GM12878 (cell line): ENCODE measurements around the gene ANTXR2. TPM values are rescaled to one million over a fixed set of nuclear protein-coding genes. Genes with fewer than 3 reads are reported as not detected.

Experiments used
- ATAC-seq: fragments of 200-7000 bp; cut with Tn5 transposase; 3 replicates; pipeline ENCODE4 v1.9.1; 2020; ENCODE audit warnings: mild to moderate bottlenecking, moderate library complexity
- BruUV-seq: library from RNA; stranded (reverse); fragments of 400-500 nt; replicated peaks from 2 replicates; lab custom pipeline; 2021; lab: Mats Ljungman, UMichigan
- CTCF ChIA-PET: fragments of 300-600 bp; sonication (Branson Sonifier 250); formaldehyde crosslinking; extraction: SDS; loops from one replicate; lab custom pipeline; 2021; ENCODE audit warnings: inconsistent platforms; lab: Yijun Ruan, JAX
- POLR2A ChIA-PET: fragments of 350-600 bp; formaldehyde crosslinking; extraction: SDS; loops from one replicate; lab custom pipeline; 2021; ENCODE audit warnings: inconsistent platforms; lab: Charles Lee
- RAD21 ChIA-PET: fragments of 300-600 bp; sonication (Branson Sonifier 250); formaldehyde crosslinking; loops from one replicate; lab custom pipeline; 2023; ENCODE audit warnings: antibody characterized with exemption; ENCODE audit not compliant: unreplicated experiment; lab: Charles Lee
- SMC1A ChIA-PET: fragments of 300-600 bp; sonication (Branson Sonifier 250); formaldehyde crosslinking; loops from one replicate; lab custom pipeline; 2023; ENCODE audit not compliant: unreplicated experiment, uncharacterized antibody; lab: Charles Lee
- DNase-seq: peaks from one replicate; pipeline ENCODE4 v3.0.0-alpha.2; 2011; ENCODE audit warnings: low read depth, low spot score
- FAIRE-seq: peaks from 3 replicates; lab custom pipeline; 2011; peaks lifted over from hg19 to GRCh38; lab: Jason Lieb, UNC
- H2AFZ ChIP-seq: 2 replicates; pipeline ENCODE4 v1.6.0; 2011; ENCODE audit warnings: low read depth, low read length, control low read depth; ENCODE audit not compliant: control insufficient read depth
- H3K27ac ChIP-seq: 2 replicates; pipeline ENCODE4 v1.5.1; 2011; ENCODE audit warnings: control low read depth; ENCODE audit not compliant: control insufficient read depth, insufficient read depth
- H3K27me3 ChIP-seq, 2 experiments: replicated peaks in 1 of 2; 2 replicates each; pipeline versions ENCODE4 v1.6.0 to v1.6.1; 2011; ENCODE audit warnings: low read length in 1 of 2; ENCODE audit not compliant: control insufficient read depth in 2 of 2, insufficient read depth in 2 of 2
- H3K36me3 ChIP-seq, 2 experiments: 2 replicates each; pipeline ENCODE4 v1.5.1; 2011; ENCODE audit warnings: low read length in 1 of 2; ENCODE audit not compliant: control insufficient read depth in 2 of 2, insufficient read depth in 2 of 2
- H3K4me1 ChIP-seq: 2 replicates; pipeline ENCODE4 v1.6.1; 2011; ENCODE audit warnings: mild to moderate bottlenecking, low read length, moderate library complexity, mixed read lengths; ENCODE audit not compliant: control insufficient read depth, insufficient read depth
- H3K4me2 ChIP-seq: 2 replicates; pipeline ENCODE4 v1.6.0; 2011; ENCODE audit warnings: control low read depth; ENCODE audit not compliant: control insufficient read depth, insufficient read depth
- H3K4me3 ChIP-seq: fragments of 200-600 bp; sonication (generic); 2 replicates; pipeline ENCODE4 v1.5.1; 2016
- H3K79me2 ChIP-seq: 2 replicates; pipeline ENCODE4 v1.6.0; 2011; ENCODE audit warnings: low read length; ENCODE audit not compliant: control insufficient read depth, insufficient read depth
- H3K9ac ChIP-seq: 2 replicates; pipeline ENCODE4 v1.8.0; 2011; ENCODE audit warnings: low read length, control low read depth, mixed read lengths; ENCODE audit not compliant: control insufficient read depth, insufficient read depth
- H3K9me3 ChIP-seq: replicated peaks from 3 replicates; pipeline ENCODE4 v1.5.1; 2011; ENCODE audit warnings: mild to moderate bottlenecking, low read length; ENCODE audit not compliant: control insufficient read depth, insufficient read depth
- H4K20me1 ChIP-seq: 2 replicates; pipeline ENCODE4 v1.6.0; 2011; ENCODE audit not compliant: control insufficient read depth, insufficient read depth
- BHLHE40 ChIP-seq, 2 experiments: fragments of 450-650 bp in 1 of 2; IDR thresholded peaks; 2 replicates each; pipeline ENCODE4 v1.6.1; 2011 to 2017; ENCODE audit warnings: low read depth in 2 of 2, borderline replicate concordance in 1 of 2, improper control_type of control experiment in 1 of 2, low read length in 1 of 2, mild to moderate bottlenecking in 1 of 2
- EGR1 ChIP-seq, 2 experiments: IDR thresholded peaks; 1 replicate in 1 of 2; 2 replicates in 1 of 2; pipeline ENCODE4 v1.6.1; 2011 to 2012; ENCODE audit warnings: low read depth in 2 of 2, low read length in 2 of 2, borderline replicate concordance in 1 of 2, mild to moderate bottlenecking in 1 of 2, moderate library complexity in 1 of 2
- IRF4 ChIP-seq: IDR thresholded peaks from 2 replicates; pipeline ENCODE4 v1.6.1; 2011; ENCODE audit warnings: low read depth, low read length
- MYC ChIP-seq: IDR thresholded peaks from 2 replicates; pipeline ENCODE4 v1.6.1; 2011; ENCODE audit warnings: mild to moderate bottlenecking, low read length, moderate library complexity, inconsistent platforms; ENCODE audit not compliant: insufficient read depth, insufficient replicate concordance, insufficient read length, severe bottlenecking
- SMAD5 ChIP-seq: IDR thresholded peaks from 2 replicates; pipeline ENCODE4 v1.6.1; 2016; ENCODE audit warnings: antibody characterized with exemption, low read depth
- ZNF217 ChIP-seq: fragments of 450-650 bp; IDR thresholded peaks from 2 replicates; pipeline ENCODE4 v1.6.1; 2017; ENCODE audit warnings: antibody characterized with exemption, mild to moderate bottlenecking
- WGBS: methylation state at CpG from one replicate; pipeline ENCODE4 v1.1.6; 2016; ENCODE audit warnings: low lambda C conversion rate; ENCODE audit not compliant: insufficient replicate concordance, insufficient coverage; ENCODE audit errors: missing lambda C conversion rate; 5-methylcytosine and 5-hydroxymethylcytosine counted together
- in situ Hi-C: fragments of 300-500 bp; cut with MboI; formaldehyde crosslinking; loops from 9 replicates; pipeline ENCODE4 v1.14.3; 2018; ENCODE audit warnings: mixed read lengths
- intact Hi-C: fragments of 100-400 bp; cut with micrococcal nuclease; formaldehyde crosslinking; loops from one replicate; pipeline ENCODE4 v1.14.2; 2022; ENCODE audit not compliant: unreplicated experiment
- polyA plus RNA-seq, 11 experiments: library from polyadenylated mRNA; depleted of rRNA in 4 of 11; unstranded in 6 of 11; stranded (reverse) in 5 of 11; fragments of >200 nt; fragmentation: Nextera tagmentation in 4 of 11; fragmentation: Illumina TruSeq in 1 of 11; extraction: Ambion mirVana in 4 of 11; extraction: Trizol in 1 of 11; gene quantifications; 1 replicate in 1 of 11; 2 replicates in 10 of 11; pipeline versions ENCODE4 v1.2.1 to v1.2.3, GENCODE V29; 2011 to 2016; ENCODE audit warnings: inconsistent platforms in 2 of 11, missing spikeins in 2 of 11, low read depth in 1 of 11
- total RNA-seq, 4 experiments: library from RNA; depleted of rRNA in 3 of 4; stranded (reverse); fragments of >200 nt in 3 of 4; fragmentation: Illumina TruSeq in 1 of 4; extraction: Trizol in 1 of 4; gene quantifications; 2 replicates each; pipeline versions ENCODE4 v1.2.1 to v1.2.3, GENCODE V29; 2013 to 2021
- TF ChIP-seq, protein P1 (sequence below): fragments of 150-350 bp; IDR thresholded peaks from 2 replicates; pipeline ENCODE4 v1.6.1; 2014; ENCODE audit warnings: mild to moderate bottlenecking, low read depth, low read length
- TF ChIP-seq, protein P2 (sequence below): fragments of 450-650 bp; IDR thresholded peaks from 2 replicates; pipeline ENCODE4 v1.6.1; 2016; ENCODE audit warnings: mild to moderate bottlenecking

ANTXR2 gene
- total and polyA plus RNA-seq, 10 of the 15 experiments (the other 5 are each of a cell fraction or from before 2014, with no cell fraction given), result 1.4 to 8.9 (median 5.7) TPM

DNA sequence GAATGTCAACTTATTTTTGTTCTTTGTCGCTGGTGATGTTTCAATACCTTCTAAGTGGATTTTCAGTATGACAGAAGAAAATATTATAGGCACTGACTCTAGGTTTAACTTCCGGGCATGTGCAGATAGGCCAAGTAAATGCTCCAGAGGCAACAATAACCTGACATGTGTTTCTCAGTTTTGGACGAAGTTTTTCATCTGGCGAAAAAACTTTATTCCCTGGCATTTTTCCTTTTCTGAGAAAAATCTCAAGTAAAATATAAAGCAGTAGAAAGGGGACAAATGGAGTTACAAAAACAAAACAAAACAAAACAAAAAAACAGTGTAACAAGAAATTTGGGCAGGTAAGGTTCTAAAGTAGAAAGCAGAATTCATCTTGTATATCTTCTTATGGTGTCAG, 173.5 kb downstream of the ANTXR2 start:
- H3K4me3 ChIP-seq, result no peak overlapping the region
- TF ChIP-seq BHLHE40 (IDR thresholded peaks at IDR 0.05; ENCODE audit: borderline replicate concordance in 1 of 2, low read depth in 2 of 2, low read length in 1 of 2) (no peak), IRF4 (no peak), ZNF217 (no peak), EGR1 (IDR thresholded peaks at IDR 0.05; ENCODE audit: borderline replicate concordance in 1 of 2, low read depth in 2 of 2, low read length in 2 of 2) (no peak), MYC (no peak), SMAD5 (no peak)
- TF ChIP-seq, protein P1, sequence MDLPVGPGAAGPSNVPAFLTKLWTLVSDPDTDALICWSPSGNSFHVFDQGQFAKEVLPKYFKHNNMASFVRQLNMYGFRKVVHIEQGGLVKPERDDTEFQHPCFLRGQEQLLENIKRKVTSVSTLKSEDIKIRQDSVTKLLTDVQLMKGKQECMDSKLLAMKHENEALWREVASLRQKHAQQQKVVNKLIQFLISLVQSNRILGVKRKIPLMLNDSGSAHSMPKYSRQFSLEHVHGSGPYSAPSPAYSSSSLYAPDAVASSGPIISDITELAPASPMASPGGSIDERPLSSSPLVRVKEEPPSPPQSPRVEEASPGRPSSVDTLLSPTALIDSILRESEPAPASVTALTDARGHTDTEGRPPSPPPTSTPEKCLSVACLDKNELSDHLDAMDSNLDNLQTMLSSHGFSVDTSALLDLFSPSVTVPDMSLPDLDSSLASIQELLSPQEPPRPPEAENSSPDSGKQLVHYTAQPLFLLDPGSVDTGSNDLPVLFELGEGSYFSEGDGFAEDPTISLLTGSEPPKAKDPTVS, result no peak
- TF ChIP-seq, protein P2, sequence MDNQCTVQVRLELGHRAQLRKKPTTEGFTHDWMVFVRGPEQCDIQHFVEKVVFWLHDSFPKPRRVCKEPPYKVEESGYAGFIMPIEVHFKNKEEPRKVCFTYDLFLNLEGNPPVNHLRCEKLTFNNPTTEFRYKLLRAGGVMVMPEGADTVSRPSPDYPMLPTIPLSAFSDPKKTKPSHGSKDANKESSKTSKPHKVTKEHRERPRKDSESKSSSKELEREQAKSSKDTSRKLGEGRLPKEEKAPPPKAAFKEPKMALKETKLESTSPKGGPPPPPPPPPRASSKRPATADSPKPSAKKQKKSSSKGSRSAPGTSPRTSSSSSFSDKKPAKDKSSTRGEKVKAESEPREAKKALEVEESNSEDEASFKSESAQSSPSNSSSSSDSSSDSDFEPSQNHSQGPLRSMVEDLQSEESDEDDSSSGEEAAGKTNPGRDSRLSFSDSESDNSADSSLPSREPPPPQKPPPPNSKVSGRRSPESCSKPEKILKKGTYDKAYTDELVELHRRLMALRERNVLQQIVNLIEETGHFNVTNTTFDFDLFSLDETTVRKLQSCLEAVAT, result no peak
- no peaks in the 10 kb centered on the region for H3K79me2 ChIP-seq
- BruUV-seq, result no TSS peak
- H3K9ac ChIP-seq, result no peak overlapping the region
- H3K4me2 ChIP-seq, result no peak overlapping the region
- POLR2A ChIA-PET, result interaction anchor here (0.7 kb wide), 1 partner anchor 311 kb away, joined by 4 read pairs; no protein-coding TSS in a partner anchor
- no peak overlapping the region for H2AFZ ChIP-seq
- intact Hi-C loops (no loop called here), in situ Hi-C loops (no loop called here)
- no peak for FAIRE-seq
- no peaks in the 10 kb centered on the region for H3K4me1 ChIP-seq
- no peaks in the 10 kb centered on the region for H3K36me3 ChIP-seq
- no peaks in the 10 kb centered on the region for H3K9me3 ChIP-seq
- WGBS, result 80% methylated on average over 4 of the region's 4 CpGs
- no peaks in the 10 kb centered on the region for H3K27me3 ChIP-seq
- CTCF ChIA-PET, result no interaction called here
- no peak for ATAC-seq
- RAD21 ChIA-PET, result interaction anchor here (1.0 kb wide), 1 partner anchor 716 kb away, joined by 3 read pairs; no protein-coding TSS in a partner anchor
- DNase-seq, result no peak
- SMC1A ChIA-PET, result interaction anchor here (0.9 kb wide), 1 partner anchor 313 kb away, joined by 3 read pairs; no protein-coding TSS in a partner anchor
- no peak overlapping the region for H3K27ac ChIP-seq
- no peaks in the 10 kb centered on the region for H4K20me1 ChIP-seq
